ENCODE measurements around the gene ZNF211. TPM values are rescaled to one million over a fixed set of nuclear protein-coding genes. Genes with fewer than 3 reads are reported as not detected.

The ZNF211 gene
- 51.3 TPM for total RNA-seq

DNA sequence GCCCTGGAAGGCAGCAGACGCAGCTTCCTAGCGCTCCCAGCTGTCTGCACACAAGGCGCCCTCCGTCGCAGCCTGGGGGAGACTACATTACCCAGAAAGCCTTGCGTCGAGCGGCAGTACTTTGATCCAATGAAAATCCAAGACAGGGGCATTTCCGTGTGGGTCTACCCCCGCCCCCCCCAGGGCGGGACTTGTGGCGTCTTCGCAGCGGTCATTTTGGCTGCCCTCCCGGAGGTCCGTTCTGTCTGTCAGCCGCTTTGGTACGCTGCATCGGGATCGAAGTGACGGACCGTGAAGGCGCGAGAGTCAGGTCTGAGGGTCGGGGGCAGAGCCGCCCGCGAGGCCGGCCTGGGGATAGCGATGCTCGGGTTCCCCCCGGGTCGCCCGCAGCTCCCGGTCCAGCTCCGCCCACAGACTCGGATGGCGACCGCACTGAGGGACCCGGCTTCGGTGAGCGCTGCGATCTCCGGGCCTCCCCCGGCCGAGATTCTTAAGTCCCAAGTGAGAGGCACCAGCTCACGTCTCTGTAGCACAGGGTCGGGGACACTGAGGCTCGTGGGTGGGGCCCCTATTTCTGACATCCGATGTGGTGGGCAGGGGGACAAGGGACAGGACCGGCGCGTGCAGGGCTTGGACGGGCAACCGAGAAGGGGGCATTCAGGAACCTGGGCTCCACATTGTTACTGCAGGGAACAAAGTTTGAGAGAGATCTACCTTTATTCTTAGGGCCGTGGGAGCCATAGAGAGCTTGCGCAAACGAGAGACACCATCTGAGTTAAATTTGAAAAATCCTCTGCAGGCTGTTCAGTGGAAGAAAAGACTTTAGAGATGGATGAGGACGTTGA lies at the start of gene ZNF211:
ZNF211 (plus strand) TSS at position 182 of the 845 bp plus-strand sequence; CDS start at position 361, 179 bp downstream.

DNA sequence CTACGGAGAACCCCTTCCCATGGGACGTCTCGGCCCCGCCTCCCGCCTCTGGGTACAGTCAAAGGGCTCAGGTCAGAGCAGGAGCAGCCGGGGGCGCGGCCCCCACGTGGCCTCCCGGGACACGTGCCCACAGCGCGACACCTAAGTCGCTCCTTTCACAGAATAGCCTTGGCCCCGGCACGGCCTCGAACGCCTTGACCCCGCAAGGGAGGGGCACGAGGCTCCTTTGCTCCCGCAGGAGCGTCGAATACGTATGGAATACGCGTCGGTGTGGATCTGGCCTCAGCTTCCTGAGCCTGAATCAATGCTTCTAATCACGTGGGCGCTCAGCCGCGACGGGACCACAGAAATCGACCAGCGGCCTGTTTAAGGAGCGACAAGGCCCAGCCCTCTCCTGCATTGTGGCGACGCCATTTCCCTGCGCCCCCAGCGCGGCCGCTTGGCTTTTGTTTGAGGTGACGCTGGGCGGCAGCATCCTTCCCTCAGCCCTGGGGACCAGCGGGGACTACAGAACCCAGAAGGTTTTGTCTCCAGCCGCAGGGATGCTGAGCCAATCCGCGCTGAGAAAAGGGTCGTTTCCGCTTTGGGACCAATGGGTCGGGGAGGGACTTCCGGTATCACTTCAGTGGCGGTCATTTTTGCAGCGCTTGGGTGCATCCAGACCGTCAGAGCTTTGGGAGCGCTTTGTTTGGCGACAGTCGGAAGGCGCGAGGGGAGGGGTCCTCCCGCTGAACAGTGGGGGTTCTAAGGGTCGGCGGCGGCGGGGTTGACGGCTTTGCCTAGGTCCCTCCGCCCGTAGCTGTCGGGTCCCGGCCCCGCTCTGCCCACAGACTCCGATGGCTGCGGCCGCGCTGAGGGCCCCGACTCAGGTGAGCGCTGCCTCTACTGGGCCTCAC lies 49.2 kb upstream of the ZNF211 start, which contains the start of gene ZIK1:
ZIK1 (plus strand) TSS at position 625 of the 896 bp plus-strand sequence; CDS start at position 837, 212 bp downstream.

DNA sequence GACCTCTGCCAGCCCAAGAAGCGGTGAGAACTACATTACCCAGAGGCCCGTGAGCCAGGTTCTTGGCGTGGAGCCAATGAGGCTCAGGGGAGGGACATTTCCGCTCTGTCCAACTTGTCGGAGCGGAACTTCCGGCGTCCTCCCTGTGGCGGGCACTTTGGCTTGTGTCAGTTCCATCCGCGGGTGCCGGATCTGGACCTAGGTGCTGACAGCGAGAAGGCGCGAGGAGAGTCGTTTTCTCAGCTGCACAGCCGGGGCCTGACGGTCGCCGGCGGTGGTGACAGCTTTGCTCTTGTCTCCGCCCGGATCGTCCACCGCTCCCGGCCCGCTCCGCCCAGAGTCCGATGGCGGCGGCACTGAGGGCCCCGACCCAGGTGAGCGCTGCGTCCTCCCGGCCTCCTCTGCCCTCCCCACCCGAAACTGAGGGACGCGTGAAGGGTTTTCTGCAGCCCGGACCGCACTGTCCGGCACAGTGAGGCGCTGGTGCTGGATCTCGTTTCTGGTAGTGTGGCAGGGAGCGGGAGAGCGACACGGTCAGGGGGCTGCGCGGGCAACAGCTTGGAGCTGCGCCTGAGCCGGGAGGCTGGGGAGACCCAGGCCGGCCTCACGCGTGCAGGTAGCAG lies 33.1 kb upstream of the ZNF211 start, which contains the start of gene ZNF530:
ZNF530 (plus strand) TSS at position 125 of the 623 bp plus-strand sequence. CDS start 4,461 bp downstream, outside the sequence.

DNA sequence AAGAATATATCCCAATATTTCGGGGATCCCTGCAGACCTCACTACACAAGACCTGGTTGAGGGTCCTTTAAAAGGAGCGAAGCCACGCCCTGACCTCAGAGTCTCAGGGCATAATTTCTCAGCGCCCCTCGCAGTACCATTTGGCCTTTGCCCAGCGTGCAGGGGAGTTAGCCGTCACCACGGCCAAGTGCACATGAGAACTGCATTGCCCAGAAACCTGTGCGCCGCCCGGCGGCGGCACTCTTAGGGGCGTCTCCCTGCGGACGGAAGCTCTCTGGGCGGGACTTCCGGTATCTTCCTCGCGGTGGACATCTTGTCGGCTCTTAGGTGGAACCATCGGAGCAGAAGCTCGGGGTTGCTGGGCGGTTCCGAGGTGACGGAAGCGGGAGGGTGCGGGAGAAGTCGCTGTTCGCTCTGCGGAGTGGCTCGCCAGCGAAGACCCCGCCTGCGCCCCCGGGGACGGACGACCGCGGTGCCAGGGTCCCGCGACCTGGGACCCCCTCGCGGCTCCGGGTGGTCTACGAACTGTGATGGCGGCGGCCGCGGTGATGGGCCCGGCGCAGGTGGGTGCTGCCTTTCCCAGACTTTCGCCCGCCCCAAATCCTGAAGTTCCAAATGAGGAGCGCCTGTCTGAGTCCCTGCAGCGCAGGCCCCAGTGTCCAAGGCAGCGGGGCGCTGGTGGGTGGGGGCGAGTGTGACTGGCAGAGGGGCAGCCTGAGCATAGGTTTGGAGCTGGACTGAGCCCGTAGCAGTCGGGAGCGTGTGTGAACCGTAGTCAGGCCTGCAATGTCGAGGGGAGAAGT lies 18.8 kb upstream of the ZNF211 start, which contains the start of gene ZNF134:
ZNF134 (plus strand) TSS at position 302 of the 803 bp plus-strand sequence. CDS start 5,227 bp downstream, outside the sequence.

DNA sequence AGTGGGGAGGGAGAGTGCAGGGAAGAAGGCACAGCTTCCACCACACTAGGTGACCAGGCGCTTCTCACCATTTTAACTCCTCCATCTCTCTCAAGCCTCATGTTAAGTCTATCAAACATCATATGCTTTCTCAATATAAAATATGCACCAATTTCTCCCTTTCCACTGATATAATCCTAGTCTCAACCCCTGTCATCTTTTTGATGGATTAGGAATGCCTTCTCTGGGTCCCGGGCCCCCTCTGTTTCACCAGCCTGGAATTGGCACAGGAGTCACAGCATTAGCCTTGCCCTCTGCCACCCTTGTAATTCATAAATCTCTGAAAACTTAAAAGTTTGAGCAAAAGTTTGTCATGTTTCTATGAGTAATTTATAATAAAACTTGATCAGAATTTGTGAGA lies 35.7 kb downstream of the ZNF211 start, which contains the start of gene ZSCAN4:
ZSCAN4 (plus strand) TSS at position 301 of the 400 bp plus-strand sequence. CDS start 7,211 bp downstream, outside the sequence.

Other genes starting within 250 kb of the ZNF211 start
- gene ZNF548, start 243.3 kb upstream of the ZNF211 start, total RNA-seq: 68.2 TPM
- gene ZNF17, start 222.0 kb upstream of the ZNF211 start, total RNA-seq: 57.9 TPM
- 49.8 TPM for gene ZNF749, start 197.8 kb upstream of the ZNF211 start, total RNA-seq
- 11.0 TPM for gene VN1R1, start 176.0 kb upstream of the ZNF211 start, total RNA-seq
- gene ZNF772, start 155.6 kb upstream of the ZNF211 start, total RNA-seq: 77.3 TPM
- 29.7 TPM for gene ZNF419, start 145.4 kb upstream of the ZNF211 start, total RNA-seq
- 35.4 TPM for gene ZNF773, start 133.2 kb upstream of the ZNF211 start, total RNA-seq
- 41.9 TPM for gene ZNF549, start 105.8 kb upstream of the ZNF211 start, total RNA-seq
- 21.3 TPM for gene ZNF550, start 73.3 kb upstream of the ZNF211 start, total RNA-seq
- 15.0 TPM for gene ZNF416, start 54.3 kb upstream of the ZNF211 start, total RNA-seq
- 30.4 TPM for gene ZIK1, start 49.0 kb upstream of the ZNF211 start, total RNA-seq
- gene ZNF530, start 33.3 kb upstream of the ZNF211 start, total RNA-seq: 5.6 TPM
- gene ZNF134, start 18.9 kb upstream of the ZNF211 start, total RNA-seq: 50.1 TPM
- gene ZSCAN4, start 35.8 kb downstream of the ZNF211 start, total RNA-seq: not detected
- gene ZNF551, start 48.8 kb downstream of the ZNF211 start, total RNA-seq: 26.3 TPM
- gene ZNF154, start 76.0 kb downstream of the ZNF211 start, total RNA-seq: 81.7 TPM
- gene ZNF671, start 94.5 kb downstream of the ZNF211 start, total RNA-seq: 33.2 TPM
- gene ZNF776, start 113.6 kb downstream of the ZNF211 start, total RNA-seq: 57.3 TPM
- 79.5 TPM for gene ZNF586, start 136.5 kb downstream of the ZNF211 start, total RNA-seq
- gene ZNF552, start 181.7 kb downstream of the ZNF211 start, total RNA-seq: 20.3 TPM
- gene ZNF587B, start 197.1 kb downstream of the ZNF211 start, total RNA-seq: 53.5 TPM
- gene ZNF587, start 216.7 kb downstream of the ZNF211 start, total RNA-seq: 51.0 TPM